Small intestine (tissue), 7 donors: ENCODE results near the gene SMPX. TPM values are rescaled to one million over a fixed set of nuclear protein-coding genes. Genes with fewer than 3 reads are reported as not detected.

ENCODE experiments used
- DNase-seq, 2 donors: peaks; one replicate each; pipeline versions ENCODE4 v3.0.0 to v3.0.0-alpha.2; 2013
- FAIRE-seq: peaks from 2 replicates; lab custom pipeline; 2012; peaks lifted over from hg19 to GRCh38; lab: Jason Lieb, UNC
- H3K27ac ChIP-seq, 3 donors: one replicate each; pipeline ENCODE4 v1.5.1; 2013; ENCODE audit warnings: low read length in 2 of 3, mild to moderate bottlenecking in 2 of 3, control low read depth in 1 of 3, inconsistent platforms in 1 of 3, low read depth in 1 of 3, moderate library complexity in 1 of 3
- H3K27me3 ChIP-seq, 3 donors: one replicate each; pipeline ENCODE4 v1.6.1; 2013; ENCODE audit warnings: low read length in 3 of 3, inconsistent platforms in 1 of 3; ENCODE audit not compliant: control insufficient read depth in 3 of 3, insufficient read depth in 3 of 3
- H3K36me3 ChIP-seq, 3 donors: one replicate each; pipeline ENCODE4 v1.6.1; 2013; ENCODE audit warnings: low read length in 3 of 3, inconsistent platforms in 1 of 3, low read depth in 1 of 3, mild to moderate bottlenecking in 1 of 3, moderate library complexity in 1 of 3; ENCODE audit not compliant: control insufficient read depth in 3 of 3, insufficient read depth in 2 of 3
- H3K4me1 ChIP-seq, 3 donors: one replicate each; pipeline ENCODE4 v1.6.1; 2013; ENCODE audit warnings: low read length in 2 of 3, inconsistent platforms in 1 of 3, low read depth in 1 of 3, mild to moderate bottlenecking in 1 of 3, moderate library complexity in 1 of 3; ENCODE audit not compliant: control insufficient read depth in 3 of 3, insufficient read depth in 2 of 3
- H3K4me3 ChIP-seq, 3 donors: one replicate each; pipeline ENCODE4 v1.5.1; 2013; ENCODE audit warnings: low read length in 3 of 3, control low read depth in 1 of 3, inconsistent platforms in 1 of 3, low read depth in 1 of 3, mild to moderate bottlenecking in 1 of 3, moderate library complexity in 1 of 3
- H3K9me3 ChIP-seq, 2 donors: one replicate each; pipeline ENCODE4 v1.6.1; 2013; ENCODE audit warnings: low read depth in 1 of 2, low read length in 1 of 2; ENCODE audit not compliant: control insufficient read depth in 2 of 2, insufficient read depth in 1 of 2
- WGBS, 3 donors: extraction: QIAGEN DNeasy Blood & Tissue Kit; methylation state at CpG; one replicate each; pipeline ENCODE4 v1.1.7; 2013; 5-methylcytosine and 5-hydroxymethylcytosine counted together
- polyA plus RNA-seq, 4 donors: library from polyadenylated mRNA; stranded (reverse) in 3 of 4; unstranded in 1 of 4; fragments of 200-250 nt in 3 of 4; fragments of 120-200 nt in 1 of 4; gene quantifications; one replicate each; pipeline versions ENCODE4 v1.2.1 to v1.2.3, GENCODE V29; 2013
- donor health status: healthy with polysubstance abuse.
- donor health status: control.
- donor health status: control.
- donor health status: Bipolar disorder and iron deficiency.
- donor health status: healthy.

Gene SMPX
- polyA plus RNA-seq, 4 donors, result 0.24 to 4.1 (median 0.78) TPM; not detected in 1

DNA sequence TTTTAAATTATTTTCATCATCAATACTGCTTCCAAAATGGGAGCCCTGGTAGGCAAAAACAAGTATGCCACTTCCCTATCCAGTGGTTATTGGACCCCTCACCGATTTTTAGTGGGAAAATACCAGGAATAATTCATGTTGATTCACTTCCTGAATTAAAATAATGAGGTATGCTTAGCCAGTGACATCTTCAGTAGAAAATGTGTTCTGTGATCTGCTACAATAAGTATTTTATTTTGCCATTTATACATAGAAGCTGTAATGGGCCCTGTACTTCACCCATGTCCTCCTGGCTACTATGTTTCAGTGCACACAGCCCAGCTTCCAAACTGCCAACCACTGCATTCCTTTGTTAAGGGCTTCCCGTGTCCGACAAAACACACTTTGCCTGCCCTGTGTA lies 58.8 kb downstream of the SMPX start:
- no peak for FAIRE-seq
- no peak overlapping the region for H3K4me3 ChIP-seq

GRCh38 chrX:21698272-21698671 lies 59.6 kb downstream of the SMPX start:
- H3K4me3 ChIP-seq, result no peak overlapping the region
- no peaks in the 10 kb centered on the region for H3K4me1 ChIP-seq
- DNase-seq, result no peak
- no peaks in the 10 kb centered on the region for H3K27me3 ChIP-seq
- 64 to 82% (median 82%) methylated on average over 4 of the region's 4 CpGs for WGBS, 3 donors
- H3K27ac ChIP-seq, result no peak overlapping the region
- H3K36me3 ChIP-seq, result no peaks in the 10 kb centered on the region
- no peak for FAIRE-seq
- no peaks in the 10 kb centered on the region for H3K9me3 ChIP-seq

More for the DNA sequence above, 58.8 kb downstream of the SMPX start:
- Histone ChIP-seq H3K36me3 (no peaks in the 10 kb centered on the region), H3K27me3 (no peaks in the 10 kb centered on the region), H3K9me3 (no peaks in the 10 kb centered on the region), H3K27ac (no peak overlapping the region), H3K4me1 (no peaks in the 10 kb centered on the region)
- 72 to 77% (median 73%) methylated on average over 3 of the region's 3 CpGs for WGBS, 3 donors
- no peak for DNase-seq

GRCh38 chrX:21691512-21692018 lies 66.4 kb downstream of the SMPX start:
- Histone ChIP-seq H3K4me1 (no peaks in the 10 kb centered on the region), H3K27me3 (no peaks in the 10 kb centered on the region), H3K9me3 (no peaks in the 10 kb centered on the region), H3K27ac (no peak overlapping the region), H3K36me3 (no peaks in the 10 kb centered on the region), H3K4me3 (no peak overlapping the region)
- 78 to 92% (median 89%) methylated on average over 3 of the region's 3 CpGs for WGBS, 3 donors
- DNase-seq (no peak), FAIRE-seq (no peak)

GRCh38 chrX:21683941-21684340 lies 74.0 kb downstream of the SMPX start:
- FAIRE-seq, result no peak
- WGBS, 3 donors, result 59 to 72% (median 60%) methylated on average over 1 of the region's 1 CpG

DNA sequence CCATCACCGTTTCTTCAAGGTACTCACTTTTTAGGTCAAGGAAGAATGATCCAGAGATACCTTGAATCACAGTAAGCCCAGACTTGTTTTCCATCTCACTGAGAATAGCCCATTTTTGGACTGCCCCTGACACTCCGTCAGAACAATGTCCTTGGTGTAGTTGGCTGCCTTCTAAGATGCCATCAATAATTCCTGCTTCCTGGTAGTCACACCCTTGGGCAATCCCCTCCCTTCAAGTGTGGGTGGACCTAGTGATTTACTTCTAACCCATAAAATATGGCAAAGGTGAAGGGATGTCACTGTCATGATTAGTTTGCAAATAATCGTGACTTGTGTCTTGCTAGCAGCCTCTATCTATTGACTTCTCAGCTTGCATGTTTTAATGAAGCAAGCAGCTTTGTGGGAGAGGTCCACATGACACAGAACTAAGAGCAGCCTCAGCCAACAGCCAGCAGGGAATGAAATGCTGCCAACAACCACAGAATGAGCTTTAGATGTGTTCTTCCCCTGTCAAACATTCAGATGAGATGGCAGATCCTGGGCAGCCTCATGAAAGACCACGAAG lies 79.8 kb downstream of the SMPX start:
- DNase-seq, result no peak
- H3K36me3 ChIP-seq, result no peaks in the 10 kb centered on the region
- 41 to 69% (median 61%) methylated on average over 4 of the region's 4 CpGs for WGBS, 3 donors
- H3K9me3 ChIP-seq, result no peaks in the 10 kb centered on the region
- H3K27me3 ChIP-seq, result no peaks in the 10 kb centered on the region
- H3K4me1 ChIP-seq, result no peaks in the 10 kb centered on the region
- no peak for FAIRE-seq
- H3K4me3 ChIP-seq, result no peak overlapping the region
- no peak overlapping the region for H3K27ac ChIP-seq

More at GRCh38 chrX:21683941-21684340, 74.0 kb downstream of the SMPX start:
- H3K27ac ChIP-seq, result no peak overlapping the region
- no peaks in the 10 kb centered on the region for H3K4me1 ChIP-seq
- no peaks in the 10 kb centered on the region for H3K36me3 ChIP-seq
- DNase-seq, result no peak
- H3K9me3 ChIP-seq, result no peaks in the 10 kb centered on the region
- H3K27me3 ChIP-seq, result no peaks in the 10 kb centered on the region
- no peak overlapping the region for H3K4me3 ChIP-seq

DNA sequence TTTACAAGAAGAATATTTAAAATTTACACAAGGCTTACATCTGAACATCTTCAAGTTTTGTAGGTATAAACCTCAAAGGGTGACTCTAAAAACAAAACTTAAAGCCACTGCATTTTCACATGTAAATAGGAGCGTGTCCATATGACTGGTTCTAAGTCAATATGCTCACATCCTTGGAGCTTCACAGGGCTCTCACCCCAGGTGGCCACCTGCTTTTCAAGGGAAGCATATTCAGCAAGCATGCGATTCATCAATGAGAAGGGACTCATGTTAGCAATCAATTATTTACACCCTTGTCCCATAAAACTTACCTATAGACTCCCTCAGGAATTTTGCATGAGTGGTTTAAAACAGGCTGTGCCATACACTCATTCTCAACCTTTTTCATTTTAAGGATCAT lies 82.0 kb downstream of the SMPX start:
- Histone ChIP-seq H3K4me3 (no peak overlapping the region), H3K27ac (no peak overlapping the region), H3K27me3 (no peaks in the 10 kb centered on the region), H3K36me3 (no peaks in the 10 kb centered on the region), H3K9me3 (no peaks in the 10 kb centered on the region), H3K4me1 (no peaks in the 10 kb centered on the region)
- FAIRE-seq (no peak), DNase-seq (no peak)
- 53 to 82% (median 54%) methylated on average over 2 of the region's 2 CpGs for WGBS, 3 donors

GRCh38 chrX:21674430-21675186 lies 83.3 kb downstream of the SMPX start:
- FAIRE-seq (no peak), DNase-seq (peak; percentile 36 to 64)
- H3K27me3 ChIP-seq, result no peaks in the 10 kb centered on the region
- H3K36me3 ChIP-seq, result no peaks in the 10 kb centered on the region
- no peak overlapping the region for H3K27ac ChIP-seq
- no peaks in the 10 kb centered on the region for H3K4me1 ChIP-seq
- WGBS, 3 donors, result 41 to 69% (median 41%) methylated on average over 4 of the region's 4 CpGs
- H3K9me3 ChIP-seq, result no peaks in the 10 kb centered on the region
- H3K4me3 ChIP-seq, result no peak overlapping the region

DNA sequence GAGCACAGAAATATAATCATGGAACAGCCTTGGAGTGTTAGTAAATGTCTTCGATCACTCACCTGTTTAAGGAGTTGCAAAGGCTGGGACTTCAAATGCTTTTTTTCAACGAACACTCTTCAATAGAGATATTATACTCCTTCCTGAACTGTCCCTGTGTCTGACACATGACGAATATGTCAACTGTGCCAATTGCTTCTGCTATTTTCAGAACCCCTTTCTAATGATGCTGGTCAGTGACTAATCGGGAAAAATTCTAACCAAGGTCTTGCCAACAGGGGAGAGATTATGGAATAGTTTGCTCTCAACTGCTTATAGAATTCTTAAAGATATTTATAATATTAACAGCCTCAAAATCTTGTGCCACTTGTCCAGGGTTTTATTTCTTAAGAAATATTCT lies 91.2 kb downstream of the SMPX start:
- H3K36me3 ChIP-seq, result no peaks in the 10 kb centered on the region
- no peak overlapping the region for H3K27ac ChIP-seq
- no peak overlapping the region for H3K4me3 ChIP-seq
- H3K4me1 ChIP-seq, result no peaks in the 10 kb centered on the region
- DNase-seq (no peak), FAIRE-seq (no peak)
- no peaks in the 10 kb centered on the region for H3K9me3 ChIP-seq
- WGBS, 3 donors, result 77 to 89% (median 85%) methylated on average over 4 of the region's 4 CpGs
- no peaks in the 10 kb centered on the region for H3K27me3 ChIP-seq
